Measurements from ENCODE around the gene CCDC141. TPM values are rescaled to one million over a fixed set of nuclear protein-coding genes. Genes with fewer than 3 reads are reported as not detected.
"Not testable (repeated sequence)": the region's sequence is repeated elsewhere in the genome, so short reads cannot be mapped to it uniquely, and the experiment has no call there.

Gene CCDC141
- polyA plus RNA-seq, 3 donors, result 0.12 to 0.83 (median 0.41) TPM

GRCh38 chr2:179037807-179038206, 12.1 kb downstream of the CCDC141 start:
- no peak for DNase-seq (ENCODE audit: low read depth in 3 of 3, low spot score in 2 of 3)

DNA sequence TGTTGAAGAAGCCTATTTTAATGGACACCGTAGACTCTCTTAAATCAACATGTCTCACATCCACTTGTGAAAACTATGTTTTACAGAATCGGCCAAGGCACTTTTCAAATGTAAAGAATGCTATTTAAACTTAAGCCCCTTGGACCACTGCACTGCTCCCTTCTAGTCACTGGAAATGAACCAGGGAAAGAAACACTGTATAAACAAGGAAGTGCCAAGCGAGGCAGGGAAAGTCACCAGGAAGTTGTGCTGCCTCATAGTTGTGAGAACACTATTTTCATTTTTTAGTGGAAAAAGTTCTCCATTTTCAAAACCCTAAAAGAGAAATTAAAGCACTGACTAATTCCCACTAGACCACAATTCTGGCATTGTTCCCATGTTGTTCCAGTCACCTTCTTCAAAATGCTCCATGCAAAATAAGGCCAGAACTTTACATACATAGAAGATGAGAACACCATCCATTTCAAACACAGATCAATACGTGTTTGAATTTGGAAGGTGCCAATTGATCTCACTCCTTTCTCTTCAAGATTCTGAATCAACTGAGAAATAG, 13.5 kb downstream of the CCDC141 start:
- no peak for DNase-seq (ENCODE audit: low read depth in 3 of 3, low spot score in 2 of 3)

GRCh38 chr2:179031731-179032408, 18.1 kb downstream of the CCDC141 start:
- DNase-seq (ENCODE audit: low read depth in 3 of 3, low spot score in 2 of 3), result no peak

DNA sequence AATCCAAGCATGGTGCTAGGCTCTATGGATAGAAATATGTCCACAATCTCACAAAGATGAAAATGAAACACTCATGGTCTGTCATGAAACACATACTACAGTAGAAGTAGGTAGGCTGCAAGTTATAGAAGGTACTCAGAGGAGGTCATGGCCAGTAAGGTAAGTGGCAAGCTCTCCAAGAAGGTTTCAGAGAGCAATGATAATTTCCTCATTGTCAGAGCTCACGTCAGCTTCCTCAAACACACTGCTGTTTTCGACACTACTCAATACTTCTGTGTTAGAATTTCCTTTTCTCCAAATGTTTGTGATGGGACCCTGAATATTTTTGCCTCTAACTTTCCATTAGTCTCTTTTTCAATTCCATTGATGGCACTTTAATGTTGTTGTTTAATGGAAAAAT, 25.5 kb downstream of the CCDC141 start:
- DNase-seq (ENCODE audit: low read depth in 3 of 3, low spot score in 2 of 3), result no peak

DNA sequence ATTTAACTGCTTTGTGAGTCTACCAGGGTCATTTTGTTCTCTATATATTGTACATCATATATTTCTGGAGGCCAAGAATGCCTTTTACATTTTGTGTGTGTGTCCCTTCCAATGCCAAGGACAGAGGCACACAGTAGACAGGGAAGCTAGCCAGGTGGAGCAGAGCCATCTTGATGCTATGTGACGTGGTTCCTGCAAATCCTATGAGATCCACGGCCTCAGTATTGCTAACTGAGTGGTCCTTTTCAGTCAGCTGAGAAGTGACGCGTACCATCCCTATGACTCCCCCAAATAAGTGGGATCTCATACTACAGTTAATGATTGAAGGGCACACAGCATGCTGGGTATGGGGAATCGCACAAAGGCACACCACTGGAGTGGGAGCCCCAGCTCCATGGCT, 27.3 kb downstream of the CCDC141 start:
- no peak for DNase-seq (ENCODE audit: low read depth in 3 of 3, low spot score in 2 of 3)

- DNase-seq (ENCODE audit: low read depth in 3 of 3, low spot score in 2 of 3), result no peak
Observed at GRCh38 chr2:179021258-179021657, 28.7 kb downstream of the CCDC141 start.

GRCh38 chr2:179020156-179020750, 29.7 kb downstream of the CCDC141 start:
- DNase-seq (ENCODE audit: low read depth in 3 of 3, low spot score in 2 of 3), result no peak

GRCh38 chr2:179019260-179019659, 30.7 kb downstream of the CCDC141 start:
- DNase-seq (ENCODE audit: low read depth in 3 of 3, low spot score in 2 of 3), result no peak

DNA sequence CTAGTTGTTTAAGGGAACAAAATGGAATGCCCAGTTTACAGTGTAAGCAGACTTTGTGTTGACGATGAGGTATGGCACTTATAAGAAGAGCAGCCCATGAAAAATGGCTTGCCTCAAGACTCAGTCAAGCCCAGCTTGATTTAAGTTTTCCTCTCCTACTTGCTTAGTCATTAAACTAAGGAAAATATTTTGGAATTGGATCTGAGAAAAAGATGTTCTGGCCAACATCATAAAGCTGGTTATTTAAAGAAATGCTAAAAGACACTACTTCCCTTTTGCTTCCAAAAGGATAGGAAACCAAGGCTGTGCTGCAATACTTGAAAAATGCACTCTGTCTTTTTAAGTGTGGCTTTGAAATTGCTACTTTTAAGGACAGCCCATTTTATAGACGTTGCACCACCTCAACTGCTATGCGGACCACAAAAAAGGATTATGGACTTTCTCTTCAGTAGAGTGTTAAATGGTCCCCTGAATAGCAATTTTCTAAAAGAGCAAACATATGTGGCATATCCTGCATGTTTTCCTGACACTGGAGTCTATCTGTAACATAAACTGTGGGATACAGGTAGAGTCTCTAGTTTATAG, 32.1 kb downstream of the CCDC141 start:
- no peak for DNase-seq (ENCODE audit: low read depth in 3 of 3, low spot score in 2 of 3)

GRCh38 chr2:179014189-179014588, 35.7 kb downstream of the CCDC141 start:
- DNase-seq (ENCODE audit: low read depth in 3 of 3, low spot score in 2 of 3), result not testable (repeated sequence)

GRCh38 chr2:179005976-179006375, 44.0 kb downstream of the CCDC141 start:
- no peak for DNase-seq (ENCODE audit: low read depth in 3 of 3, low spot score in 2 of 3)

- no peak for DNase-seq (ENCODE audit: low read depth in 3 of 3, low spot score in 2 of 3)
Observed at GRCh38 chr2:178999476-178999875, 50.5 kb downstream of the CCDC141 start.

GRCh38 chr2:178998539-178998938, 51.4 kb downstream of the CCDC141 start:
- DNase-seq (ENCODE audit: low read depth in 3 of 3, low spot score in 2 of 3), result no peak

- DNase-seq (ENCODE audit: low read depth in 3 of 3, low spot score in 2 of 3), result no peak
Observed at GRCh38 chr2:178997477-178997876, 52.5 kb downstream of the CCDC141 start.

DNA sequence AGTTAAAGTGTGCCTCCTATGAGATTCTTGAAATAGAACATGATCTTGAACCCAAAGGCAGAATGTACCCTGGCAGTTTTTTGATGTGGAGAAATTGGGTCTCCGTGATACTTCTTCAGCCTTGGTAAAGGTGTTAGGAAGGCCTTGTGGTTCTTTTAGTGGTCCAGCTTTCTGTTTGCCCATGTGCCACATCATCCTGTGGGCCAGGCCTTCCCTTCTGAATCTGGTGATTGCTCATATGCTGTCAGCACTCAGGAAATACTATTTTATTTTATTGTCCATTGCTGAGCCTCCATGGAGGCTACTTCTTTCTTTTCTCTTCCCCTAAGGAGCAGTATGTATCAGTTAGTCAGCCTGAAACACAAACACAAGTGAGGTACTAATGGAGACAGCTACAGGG, 52.9 kb downstream of the CCDC141 start:
- no peak for DNase-seq (ENCODE audit: low read depth in 3 of 3, low spot score in 2 of 3)

- DNase-seq (ENCODE audit: low read depth in 3 of 3, low spot score in 2 of 3), result no peak
Observed at GRCh38 chr2:178994264-178994663, 55.7 kb downstream of the CCDC141 start.

- DNase-seq (ENCODE audit: low read depth in 3 of 3, low spot score in 2 of 3), result no peak
Observed at GRCh38 chr2:178993788-178994187, 56.1 kb downstream of the CCDC141 start.

DNA sequence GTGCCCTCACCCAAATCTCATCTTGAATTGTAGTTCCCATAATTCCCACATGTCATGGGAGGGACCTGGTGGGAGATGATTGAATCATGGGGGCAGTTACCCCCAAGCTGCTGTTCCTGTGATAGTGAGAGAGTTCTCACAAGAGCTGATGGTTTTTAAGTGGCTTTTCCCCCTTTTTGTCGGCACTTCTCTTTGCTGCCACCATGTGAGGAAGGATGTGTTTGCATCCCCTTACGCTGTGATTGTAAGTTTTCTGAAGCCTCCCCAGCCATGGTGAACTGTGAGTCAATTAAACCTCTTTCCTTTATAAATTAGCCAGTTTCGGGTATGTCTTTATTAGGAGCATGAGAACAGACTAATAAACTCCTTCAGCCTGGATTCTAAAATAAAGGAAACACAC, 57.2 kb downstream of the CCDC141 start:
- not testable (repeated sequence) for DNase-seq (ENCODE audit: low read depth in 3 of 3, low spot score in 2 of 3)

GRCh38 chr2:178990533-178991241, 59.2 kb downstream of the CCDC141 start:
- no peak for DNase-seq (ENCODE audit: low read depth in 3 of 3, low spot score in 2 of 3)

DNA sequence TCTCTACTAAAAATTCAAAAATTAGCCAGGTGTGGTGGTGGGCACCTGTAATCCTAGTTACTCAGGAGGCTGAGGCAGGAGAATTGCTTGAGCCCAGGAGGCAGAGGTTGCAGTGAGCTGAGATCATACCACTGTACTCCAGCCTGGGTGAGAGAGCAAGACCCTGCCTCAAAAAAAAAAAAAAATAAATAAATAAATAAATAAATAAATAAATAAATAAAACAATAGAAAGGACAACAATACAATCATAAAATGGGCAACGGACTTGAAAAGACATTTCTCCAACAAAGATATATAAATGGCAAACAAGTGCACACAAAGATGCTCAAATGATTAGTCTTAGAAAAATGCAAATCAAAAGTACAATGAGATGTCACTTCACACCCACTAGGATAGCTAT, 60.5 kb downstream of the CCDC141 start:
- DNase-seq (ENCODE audit: low read depth in 3 of 3, low spot score in 2 of 3), result not testable (repeated sequence)

GRCh38 chr2:178982652-178983051, 67.3 kb downstream of the CCDC141 start:
- DNase-seq (ENCODE audit: low read depth in 3 of 3, low spot score in 2 of 3), result not testable (repeated sequence)
